H1 (cell line): ENCODE data around the gene PDE2A. TPM values are rescaled to one million over a fixed set of nuclear protein-coding genes. Genes with fewer than 3 reads are reported as not detected.

Experiments
- CBX5 ChIP-seq: fragments of 300-800, 300-1000 bp; sonication (generic); IDR thresholded peaks from 2 replicates; pipeline ENCODE4 v1.7.1; 2016; ENCODE audit warnings: antibody characterized with exemption, low read length, low read depth
- FOSL1 ChIP-seq: IDR thresholded peaks from 2 replicates; pipeline ENCODE4 v1.6.1; 2011; ENCODE audit warnings: mild to moderate bottlenecking, low read depth, low read length, moderate library complexity; ENCODE audit not compliant: insufficient read depth
- NRF1 ChIP-seq: IDR thresholded peaks from 2 replicates; pipeline ENCODE4 v1.6.1; 2011; ENCODE audit warnings: mild to moderate bottlenecking, low read depth, low read length, improper control_type of control experiment
- RFX5 ChIP-seq: IDR thresholded peaks from 2 replicates; pipeline ENCODE4 v1.6.1; 2011; ENCODE audit warnings: low read depth, low read length, improper control_type of control experiment, borderline replicate concordance
- SIX5 ChIP-seq: IDR thresholded peaks from 2 replicates; pipeline ENCODE4 v1.6.1; 2011; ENCODE audit warnings: mild to moderate bottlenecking, low read depth, low read length
- SP4 ChIP-seq: IDR thresholded peaks from 2 replicates; pipeline ENCODE4 v1.6.1; 2012; ENCODE audit warnings: low read length, inconsistent platforms
- polyA plus RNA-seq, 7 experiments: library from polyadenylated mRNA; depleted of rRNA in 3 of 7; stranded (reverse) in 5 of 7; unstranded in 2 of 7; fragments of >200 nt in 5 of 7; fragments of 200-250 nt in 2 of 7; gene quantifications; 1 replicate in 5 of 7; 2 replicates in 1 of 7; 4 replicates in 1 of 7; pipeline versions ENCODE4 v1.2.1 to v1.2.3, GENCODE V29; 2011 to 2013; ENCODE audit warnings: missing spikeins in 2 of 7, mixed read lengths in 2 of 7
- total RNA-seq: library from RNA; stranded (reverse); fragmentation: NEBNext Ultra II Directional; extraction: Animal tissue kit (Norgen Biotek cat#: 25700); gene quantifications from 2 replicates; pipeline ENCODE4 v1.2.1, GENCODE V29; 2021
- TF ChIP-seq, protein P1 (sequence below): fragments of 300-600 bp; sonication (generic); IDR thresholded peaks from 2 replicates; pipeline ENCODE4 v1.7.1; 2012; ENCODE audit warnings: low read length, moderate library complexity, mild to moderate bottlenecking, inconsistent platforms; ENCODE audit not compliant: insufficient replicate concordance

PDE2A gene
- total and polyA plus RNA-seq, 2 of the 8 experiments (the other 6 are each of a cell fraction or from before 2014, with no cell fraction given): 3.4 to 7.1 TPM

DNA sequence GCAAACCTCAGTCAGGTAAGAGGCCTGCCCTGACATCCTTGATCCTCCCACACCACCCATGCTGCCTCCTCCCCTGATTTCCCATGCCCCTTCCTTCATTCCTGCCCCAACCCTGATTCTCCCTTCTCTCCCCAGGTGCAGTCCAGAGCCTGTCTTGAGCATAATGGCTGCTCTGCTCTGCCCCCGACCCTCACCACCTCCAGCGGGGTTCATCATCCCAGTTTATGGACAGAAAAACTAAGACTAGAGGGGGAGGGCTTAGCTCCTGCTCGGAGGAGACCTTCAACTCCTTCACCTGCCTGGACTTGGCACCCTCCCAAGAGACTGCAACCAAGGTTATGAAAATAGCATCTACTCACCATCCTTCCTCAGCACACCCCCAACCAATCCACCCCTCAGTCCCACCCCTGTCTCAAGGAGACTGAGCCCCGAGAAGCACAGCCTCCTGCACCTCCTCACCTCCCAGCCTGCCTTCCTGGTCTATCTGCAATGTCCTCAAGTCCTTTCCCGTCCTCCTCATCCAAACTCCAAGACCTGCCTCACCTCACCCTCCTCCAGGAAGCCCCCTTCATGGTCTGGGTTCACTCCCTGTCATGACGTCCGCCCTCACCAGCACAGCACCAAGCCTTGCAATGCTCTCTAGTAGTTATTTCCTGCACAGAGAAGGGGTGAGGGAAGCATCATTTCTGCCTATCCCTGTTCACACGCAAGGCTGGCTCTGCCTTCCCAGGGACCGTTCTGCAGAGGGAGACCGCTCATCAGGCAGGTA is 103.1 kb downstream of the PDE2A start (continued):
- TF ChIP-seq FOSL1 (no peak), NRF1 (no peak), CBX5 (no peak), RFX5 (no peak), SIX5 (no peak), SP4 (no peak)
- TF ChIP-seq, protein P1, sequence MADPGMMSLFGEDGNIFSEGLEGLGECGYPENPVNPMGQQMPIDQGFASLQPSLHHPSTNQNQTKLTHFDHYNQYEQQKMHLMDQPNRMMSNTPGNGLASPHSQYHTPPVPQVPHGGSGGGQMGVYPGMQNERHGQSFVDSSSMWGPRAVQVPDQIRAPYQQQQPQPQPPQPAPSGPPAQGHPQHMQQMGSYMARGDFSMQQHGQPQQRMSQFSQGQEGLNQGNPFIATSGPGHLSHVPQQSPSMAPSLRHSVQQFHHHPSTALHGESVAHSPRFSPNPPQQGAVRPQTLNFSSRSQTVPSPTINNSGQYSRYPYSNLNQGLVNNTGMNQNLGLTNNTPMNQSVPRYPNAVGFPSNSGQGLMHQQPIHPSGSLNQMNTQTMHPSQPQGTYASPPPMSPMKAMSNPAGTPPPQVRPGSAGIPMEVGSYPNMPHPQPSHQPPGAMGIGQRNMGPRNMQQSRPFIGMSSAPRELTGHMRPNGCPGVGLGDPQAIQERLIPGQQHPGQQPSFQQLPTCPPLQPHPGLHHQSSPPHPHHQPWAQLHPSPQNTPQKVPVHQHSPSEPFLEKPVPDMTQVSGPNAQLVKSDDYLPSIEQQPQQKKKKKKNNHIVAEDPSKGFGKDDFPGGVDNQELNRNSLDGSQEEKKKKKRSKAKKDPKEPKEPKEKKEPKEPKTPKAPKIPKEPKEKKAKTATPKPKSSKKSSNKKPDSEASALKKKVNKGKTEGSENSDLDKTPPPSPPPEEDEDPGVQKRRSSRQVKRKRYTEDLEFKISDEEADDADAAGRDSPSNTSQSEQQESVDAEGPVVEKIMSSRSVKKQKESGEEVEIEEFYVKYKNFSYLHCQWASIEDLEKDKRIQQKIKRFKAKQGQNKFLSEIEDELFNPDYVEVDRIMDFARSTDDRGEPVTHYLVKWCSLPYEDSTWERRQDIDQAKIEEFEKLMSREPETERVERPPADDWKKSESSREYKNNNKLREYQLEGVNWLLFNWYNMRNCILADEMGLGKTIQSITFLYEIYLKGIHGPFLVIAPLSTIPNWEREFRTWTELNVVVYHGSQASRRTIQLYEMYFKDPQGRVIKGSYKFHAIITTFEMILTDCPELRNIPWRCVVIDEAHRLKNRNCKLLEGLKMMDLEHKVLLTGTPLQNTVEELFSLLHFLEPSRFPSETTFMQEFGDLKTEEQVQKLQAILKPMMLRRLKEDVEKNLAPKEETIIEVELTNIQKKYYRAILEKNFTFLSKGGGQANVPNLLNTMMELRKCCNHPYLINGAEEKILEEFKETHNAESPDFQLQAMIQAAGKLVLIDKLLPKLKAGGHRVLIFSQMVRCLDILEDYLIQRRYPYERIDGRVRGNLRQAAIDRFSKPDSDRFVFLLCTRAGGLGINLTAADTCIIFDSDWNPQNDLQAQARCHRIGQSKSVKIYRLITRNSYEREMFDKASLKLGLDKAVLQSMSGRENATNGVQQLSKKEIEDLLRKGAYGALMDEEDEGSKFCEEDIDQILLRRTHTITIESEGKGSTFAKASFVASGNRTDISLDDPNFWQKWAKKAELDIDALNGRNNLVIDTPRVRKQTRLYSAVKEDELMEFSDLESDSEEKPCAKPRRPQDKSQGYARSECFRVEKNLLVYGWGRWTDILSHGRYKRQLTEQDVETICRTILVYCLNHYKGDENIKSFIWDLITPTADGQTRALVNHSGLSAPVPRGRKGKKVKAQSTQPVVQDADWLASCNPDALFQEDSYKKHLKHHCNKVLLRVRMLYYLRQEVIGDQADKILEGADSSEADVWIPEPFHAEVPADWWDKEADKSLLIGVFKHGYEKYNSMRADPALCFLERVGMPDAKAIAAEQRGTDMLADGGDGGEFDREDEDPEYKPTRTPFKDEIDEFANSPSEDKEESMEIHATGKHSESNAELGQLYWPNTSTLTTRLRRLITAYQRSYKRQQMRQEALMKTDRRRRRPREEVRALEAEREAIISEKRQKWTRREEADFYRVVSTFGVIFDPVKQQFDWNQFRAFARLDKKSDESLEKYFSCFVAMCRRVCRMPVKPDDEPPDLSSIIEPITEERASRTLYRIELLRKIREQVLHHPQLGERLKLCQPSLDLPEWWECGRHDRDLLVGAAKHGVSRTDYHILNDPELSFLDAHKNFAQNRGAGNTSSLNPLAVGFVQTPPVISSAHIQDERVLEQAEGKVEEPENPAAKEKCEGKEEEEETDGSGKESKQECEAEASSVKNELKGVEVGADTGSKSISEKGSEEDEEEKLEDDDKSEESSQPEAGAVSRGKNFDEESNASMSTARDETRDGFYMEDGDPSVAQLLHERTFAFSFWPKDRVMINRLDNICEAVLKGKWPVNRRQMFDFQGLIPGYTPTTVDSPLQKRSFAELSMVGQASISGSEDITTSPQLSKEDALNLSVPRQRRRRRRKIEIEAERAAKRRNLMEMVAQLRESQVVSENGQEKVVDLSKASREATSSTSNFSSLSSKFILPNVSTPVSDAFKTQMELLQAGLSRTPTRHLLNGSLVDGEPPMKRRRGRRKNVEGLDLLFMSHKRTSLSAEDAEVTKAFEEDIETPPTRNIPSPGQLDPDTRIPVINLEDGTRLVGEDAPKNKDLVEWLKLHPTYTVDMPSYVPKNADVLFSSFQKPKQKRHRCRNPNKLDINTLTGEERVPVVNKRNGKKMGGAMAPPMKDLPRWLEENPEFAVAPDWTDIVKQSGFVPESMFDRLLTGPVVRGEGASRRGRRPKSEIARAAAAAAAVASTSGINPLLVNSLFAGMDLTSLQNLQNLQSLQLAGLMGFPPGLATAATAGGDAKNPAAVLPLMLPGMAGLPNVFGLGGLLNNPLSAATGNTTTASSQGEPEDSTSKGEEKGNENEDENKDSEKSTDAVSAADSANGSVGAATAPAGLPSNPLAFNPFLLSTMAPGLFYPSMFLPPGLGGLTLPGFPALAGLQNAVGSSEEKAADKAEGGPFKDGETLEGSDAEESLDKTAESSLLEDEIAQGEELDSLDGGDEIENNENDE: no peak
- TF ChIP-seq, all 59 proteins: peak for 0
